ENCODE results near the gene ZNF219.
A peak's percentile ranks its signal among the peaks of the same experiment; 100 is the strongest.

ZNF219 gene

DNA sequence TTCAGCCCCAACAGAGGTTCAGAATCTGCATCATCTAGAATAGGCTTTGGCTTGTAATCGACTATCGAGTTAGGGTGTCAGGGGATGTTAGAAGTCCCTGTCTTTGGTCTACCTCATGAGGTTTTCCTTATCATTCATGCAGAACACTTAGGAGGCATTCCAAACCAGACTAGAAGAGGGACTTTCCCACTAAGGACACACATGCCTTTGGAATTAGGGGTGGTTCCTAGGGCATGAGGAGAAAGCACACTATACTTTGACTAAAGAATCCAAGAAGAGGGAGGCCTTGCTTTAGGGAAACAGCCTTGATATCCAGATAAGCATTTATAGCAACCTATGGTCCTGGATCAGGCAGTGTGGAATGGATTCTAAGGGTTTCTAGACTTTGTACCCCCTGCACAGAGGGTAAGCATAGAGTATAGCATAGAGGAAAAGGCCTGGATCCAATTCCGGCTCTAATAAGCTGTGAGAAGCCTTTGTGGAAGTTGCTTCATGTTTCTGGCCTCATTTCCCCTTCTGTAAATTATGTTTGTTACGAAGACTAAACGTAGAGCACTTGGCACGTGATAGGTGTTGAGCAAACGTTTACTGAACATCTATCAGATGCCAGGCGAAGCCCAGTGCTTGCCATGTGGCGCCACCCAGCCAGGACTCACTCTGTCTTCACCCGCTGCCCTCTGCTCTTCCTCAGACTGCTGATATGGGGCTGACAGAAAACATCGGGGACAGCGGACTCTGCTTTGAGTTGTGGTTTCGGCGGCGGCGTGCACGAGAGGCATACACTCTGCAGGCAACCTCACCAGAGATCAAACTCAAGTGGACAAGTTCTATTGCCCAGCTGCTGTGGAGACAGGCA, 13.2 kb downstream of the ZNF219 start:
- no peak for DNase-seq

DNA sequence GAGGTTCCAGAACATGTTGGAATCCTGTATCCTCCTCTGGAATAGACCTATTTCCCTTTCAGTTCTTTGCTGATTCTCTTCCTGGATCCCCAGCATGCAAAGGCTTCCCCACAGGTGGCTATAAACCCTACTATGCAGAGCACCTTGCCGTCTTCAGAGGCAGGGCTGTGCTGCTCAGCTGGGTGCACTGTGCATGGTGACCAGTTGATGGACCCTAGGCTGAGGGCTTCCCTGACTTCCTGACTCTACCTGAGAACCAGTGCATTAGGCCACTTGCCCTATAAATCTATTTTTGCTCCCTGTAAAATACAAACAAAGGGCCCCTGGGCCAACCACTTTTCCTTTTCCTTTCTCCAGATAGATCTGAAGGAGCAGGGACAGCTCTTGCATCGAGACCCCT, 14.1 kb downstream of the ZNF219 start:
- DNase-seq: no peak

DNA sequence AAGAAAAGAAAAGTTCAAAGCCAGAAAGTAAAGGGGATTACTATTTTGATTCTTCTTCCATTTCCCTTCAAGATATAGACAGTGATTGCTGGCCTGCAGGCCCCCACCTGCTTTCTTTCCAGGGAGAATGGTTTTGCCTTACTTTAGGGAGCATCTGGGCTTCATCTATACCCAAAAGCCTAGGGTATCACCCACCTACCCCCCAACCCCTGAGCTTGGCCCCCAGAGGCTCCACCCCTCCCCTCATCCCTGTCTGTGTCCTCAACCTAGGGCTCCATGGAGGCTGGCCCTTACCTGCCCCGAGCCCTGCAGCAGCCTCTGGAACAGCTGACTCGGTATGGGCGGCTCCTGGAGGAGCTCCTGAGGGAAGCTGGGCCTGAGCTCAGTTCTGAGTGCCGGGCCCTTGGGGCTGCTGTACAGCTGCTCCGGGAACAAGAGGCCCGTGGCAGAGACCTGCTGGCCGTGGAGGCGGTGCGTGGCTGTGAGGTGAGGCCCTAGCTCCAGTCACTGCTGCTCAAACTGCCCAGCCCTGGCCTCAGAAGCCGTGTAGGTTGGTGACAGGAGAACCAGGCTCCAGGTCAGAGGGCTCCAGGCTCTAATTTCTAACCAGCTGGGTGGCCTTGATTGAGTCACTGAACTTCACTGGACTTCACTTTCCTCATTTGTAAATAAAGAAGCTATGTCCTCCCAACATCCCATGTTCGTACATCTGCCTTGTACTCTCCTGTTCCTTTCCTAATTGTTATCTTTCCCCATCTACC, 14.7 kb downstream of the ZNF219 start:
- no peak for DNase-seq

GRCh38 chr14:21081521-21082142, 16.8 kb downstream of the ZNF219 start:
- no peak for DNase-seq

- no peak for DNase-seq
These were observed 19.7 kb downstream of the ZNF219 start for GRCh38 chr14:21078726-21079125.

GRCh38 chr14:21078287-21078686, 20.2 kb downstream of the ZNF219 start:
- no peak for DNase-seq

DNA sequence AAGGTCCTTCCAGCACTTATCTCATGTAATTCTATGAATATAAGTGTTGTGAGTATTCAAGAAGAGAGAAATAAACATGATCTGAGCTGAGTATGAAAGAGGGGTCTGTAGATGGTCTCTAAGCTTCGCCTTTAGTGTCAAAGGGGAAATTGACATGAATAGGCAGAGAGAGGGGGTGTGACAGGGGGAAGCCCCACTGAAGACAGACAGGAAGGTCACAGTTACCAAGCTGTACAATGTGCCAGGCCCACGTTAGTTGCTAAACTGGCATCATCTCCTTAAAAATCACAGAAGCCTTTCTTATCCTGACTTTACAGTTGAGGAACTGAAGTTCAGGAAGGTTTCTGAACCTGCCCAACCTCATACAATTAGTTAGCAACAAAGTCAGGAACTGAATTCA, 20.8 kb downstream of the ZNF219 start:
- no peak for DNase-seq

DNA sequence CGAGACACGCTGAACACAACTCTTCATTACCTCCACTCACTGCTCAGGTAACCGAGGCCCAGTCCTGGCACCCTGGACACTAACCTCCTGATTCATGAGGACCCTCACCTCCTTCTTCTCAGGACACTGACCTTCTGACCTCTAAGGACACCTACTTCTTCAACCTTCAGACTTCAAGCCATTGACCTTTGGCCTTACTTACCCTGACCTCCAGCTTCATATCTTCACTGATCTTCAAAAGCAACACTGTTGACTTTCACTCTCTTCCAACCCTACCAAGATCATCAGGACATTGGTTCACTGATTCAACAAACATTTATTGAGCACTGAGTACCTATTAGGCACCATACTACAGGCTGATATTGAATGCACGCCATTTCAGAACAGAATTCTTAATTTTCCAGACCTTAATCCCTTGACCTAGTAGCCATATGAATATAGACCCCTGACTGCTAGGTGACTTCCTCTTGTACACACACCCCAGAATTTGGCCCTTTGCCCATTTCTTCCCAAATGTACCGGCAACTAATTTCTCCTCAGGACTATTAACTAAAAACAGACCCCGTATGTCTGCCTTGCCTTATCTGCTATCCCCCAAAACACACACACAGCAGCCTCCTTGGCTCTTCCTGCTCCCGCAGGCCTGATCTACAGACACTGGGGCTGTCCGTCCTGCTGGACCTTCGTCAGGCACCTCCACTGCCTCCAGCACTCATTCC, 22.6 kb downstream of the ZNF219 start:
- no peak for DNase-seq

DNA sequence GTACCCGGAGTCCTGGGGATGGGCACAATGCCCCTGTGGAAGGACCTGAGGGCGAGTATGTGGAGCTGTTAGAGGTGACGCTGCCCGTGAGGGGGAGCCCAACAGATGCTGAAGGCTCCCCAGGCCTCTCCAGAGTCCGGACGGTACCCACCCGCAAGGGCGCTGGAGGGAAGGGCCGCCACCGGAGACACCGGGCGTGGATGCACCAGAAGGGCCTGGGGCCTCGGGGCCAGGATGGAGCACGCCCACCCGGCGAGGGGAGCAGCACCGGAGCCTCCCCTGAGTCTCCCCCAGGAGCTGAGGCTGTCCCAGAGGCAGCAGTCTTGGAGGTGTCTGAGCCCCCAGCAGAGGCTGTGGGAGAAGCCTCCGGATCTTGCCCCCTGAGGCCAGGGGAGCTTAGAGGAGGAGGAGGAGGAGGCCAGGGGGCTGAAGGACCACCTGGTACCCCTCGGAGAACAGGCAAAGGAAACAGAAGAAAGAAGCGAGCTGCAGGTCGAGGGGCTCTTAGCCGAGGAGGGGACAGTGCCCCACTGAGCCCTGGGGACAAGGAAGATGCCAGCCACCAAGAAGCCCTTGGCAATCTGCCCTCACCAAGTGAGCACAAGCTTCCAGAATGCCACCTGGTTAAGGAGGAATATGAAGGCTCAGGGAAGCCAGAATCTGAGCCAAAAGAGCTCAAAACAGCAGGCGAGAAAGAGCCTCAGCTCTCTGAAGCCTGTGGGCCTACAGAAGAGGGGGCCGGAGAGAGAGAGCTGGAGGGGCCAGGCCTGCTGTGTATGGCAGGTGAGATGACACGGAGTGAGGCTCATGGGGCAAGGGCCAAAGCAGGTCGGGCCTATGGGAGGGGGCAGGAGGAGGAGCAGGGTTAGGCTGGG, 23.8 kb downstream of the ZNF219 start:
- DNase-seq: no peak

DNA sequence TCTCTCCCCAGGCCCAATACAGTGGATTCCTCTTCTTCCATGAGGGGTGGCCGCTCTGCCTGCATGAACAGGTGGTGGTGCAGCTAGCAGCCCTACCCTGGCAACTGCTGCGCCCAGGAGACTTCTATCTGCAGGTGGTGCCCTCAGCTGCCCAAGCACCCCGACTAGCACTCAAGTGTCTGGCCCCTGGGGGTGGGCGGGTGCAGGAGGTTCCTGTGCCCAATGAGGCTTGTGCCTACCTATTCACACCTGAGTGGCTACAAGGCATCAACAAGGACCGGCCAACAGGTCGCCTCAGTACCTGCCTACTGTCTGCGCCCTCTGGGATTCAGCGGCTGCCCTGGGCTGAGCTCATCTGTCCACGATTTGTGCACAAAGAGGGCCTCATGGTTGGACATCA, 24.5 kb downstream of the ZNF219 start:
- no peak for DNase-seq

GRCh38 chr14:21072781-21073339, 25.6 kb downstream of the ZNF219 start:
- no peak for DNase-seq

DNA sequence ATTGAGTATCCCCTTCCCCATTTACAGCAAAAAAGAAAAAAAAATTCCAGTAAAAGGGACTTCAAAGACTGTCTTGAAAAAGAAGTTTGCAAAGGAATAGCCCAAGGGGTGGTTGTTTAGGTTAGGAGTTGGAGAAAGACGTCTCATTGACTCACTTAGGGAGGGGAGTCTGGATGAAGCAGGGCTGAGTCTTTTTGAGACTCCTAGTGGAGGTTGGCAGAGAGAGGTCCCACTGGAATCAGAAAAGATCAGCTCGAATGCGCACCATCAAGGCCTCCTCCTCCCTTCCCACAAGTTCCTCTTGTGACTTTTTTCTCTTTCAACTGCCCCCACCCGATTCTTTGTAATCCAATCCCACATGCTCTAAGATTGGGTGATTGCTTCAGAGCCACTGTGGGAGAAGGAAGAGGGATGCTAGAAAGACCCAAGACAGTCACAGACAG, 26.4 kb downstream of the ZNF219 start:
- no peak for DNase-seq

- peak; percentile 69 for DNase-seq
These were observed 27.0 kb downstream of the ZNF219 start for GRCh38 chr14:21071225-21072030.

DNA sequence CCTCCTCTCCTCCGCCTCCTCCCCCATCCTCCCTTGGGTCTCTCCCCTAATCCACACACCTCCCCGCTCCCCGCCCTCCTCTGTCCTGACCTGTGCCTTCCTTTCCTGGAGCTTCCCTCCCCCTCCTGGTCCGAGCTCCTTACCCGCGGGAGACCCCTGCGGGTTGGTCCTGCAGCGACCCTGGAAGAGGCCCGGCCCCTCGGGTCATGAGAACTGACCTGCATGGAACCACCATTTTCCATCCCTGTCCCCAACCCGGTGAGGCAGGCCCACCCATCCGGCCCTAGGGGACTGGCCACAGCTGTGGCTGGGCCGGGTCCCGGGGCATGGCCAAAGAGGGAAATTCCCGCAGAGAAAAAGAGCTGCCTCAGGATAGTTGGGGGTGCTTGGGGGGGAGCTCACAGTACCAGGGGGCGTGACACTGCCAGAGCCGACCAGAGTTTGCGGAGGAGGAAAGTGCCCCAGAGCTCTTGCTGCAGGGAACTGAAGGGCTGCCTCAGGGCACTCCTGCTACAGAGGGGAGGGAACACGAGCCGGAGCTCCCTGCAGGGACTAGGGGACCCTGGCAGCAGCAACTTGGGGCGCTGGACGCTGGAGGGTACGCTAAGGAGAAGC, 27.7 kb downstream of the ZNF219 start:
- DNase-seq: peak; percentile 32

DNA sequence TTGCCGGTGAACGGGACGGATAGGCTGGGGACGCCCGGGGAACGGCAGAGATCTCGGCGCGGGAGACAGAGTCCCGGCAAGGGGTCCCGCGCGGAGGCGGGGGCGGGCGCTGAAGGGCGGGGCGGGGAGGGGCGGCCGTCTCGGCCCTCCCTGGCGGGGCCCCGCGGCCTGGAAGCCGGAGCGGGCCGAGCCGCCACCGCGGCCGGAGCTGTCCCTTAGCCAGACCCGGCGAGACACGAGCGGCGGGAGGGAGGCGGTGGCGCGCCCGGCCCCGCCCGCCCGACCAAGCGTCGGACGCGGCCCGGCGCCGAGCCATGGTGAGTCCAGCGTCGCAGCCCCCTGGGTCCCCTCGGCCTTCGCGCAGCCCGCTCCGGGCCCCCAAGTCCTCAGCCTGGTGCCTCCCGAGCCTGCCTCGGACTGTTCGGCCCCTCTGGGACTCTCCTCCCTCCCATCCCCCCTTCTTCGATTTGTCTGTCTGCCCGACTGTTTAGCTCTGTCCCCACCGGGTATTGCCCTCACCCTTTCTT, 28.3 kb downstream of the ZNF219 start, which contains the start of gene ARHGEF40:
Gene ARHGEF40, plus strand, starts transcription at position 222 of the 527 bp plus-strand sequence. Its CDS starts 93 bp downstream, at position 315.
- DNase-seq: peak; percentile 51

- DNase-seq: peak; percentile 14
These were observed 28.9 kb downstream of the ZNF219 start for GRCh38 chr14:21069388-21070082.

GRCh38 chr14:21068521-21069387, 29.7 kb downstream of the ZNF219 start:
- peak; percentile 70 for DNase-seq

- peak; percentile 29 for DNase-seq
These were observed 31.5 kb downstream of the ZNF219 start for GRCh38 chr14:21066882-21067502.
